ENCODE data around the gene TAB3.

Gene TAB3

GRCh38 chrX:30918480-30918879, 29.4 kb upstream of the TAB3 start:
- TF ChIP-seq CTCF (IDR thresholded peaks at IDR 0.05; ENCODE audit: extremely low read depth, missing control alignments), result no peak
- no peak for DNase-seq (ENCODE audit: low spot score)

- DNase-seq (ENCODE audit: low spot score), result no peak
- no peak for TF ChIP-seq CTCF (IDR thresholded peaks at IDR 0.05; ENCODE audit: extremely low read depth, missing control alignments)
Observed at GRCh38 chrX:30913492-30913891, 24.4 kb upstream of the TAB3 start.

- no peak for DNase-seq (ENCODE audit: low spot score)
- TF ChIP-seq CTCF (IDR thresholded peaks at IDR 0.05; ENCODE audit: extremely low read depth, missing control alignments), result no peak
Observed at GRCh38 chrX:30910124-30910860, 21.2 kb upstream of the TAB3 start.

GRCh38 chrX:30906726-30907125, 17.7 kb upstream of the TAB3 start:
- DNase-seq (ENCODE audit: low spot score), result no peak
- TF ChIP-seq CTCF (IDR thresholded peaks at IDR 0.05; ENCODE audit: extremely low read depth, missing control alignments), result no peak

GRCh38 chrX:30905321-30905720, 16.3 kb upstream of the TAB3 start:
- TF ChIP-seq CTCF (IDR thresholded peaks at IDR 0.05; ENCODE audit: extremely low read depth, missing control alignments), result no peak
- DNase-seq (ENCODE audit: low spot score), result no peak

GRCh38 chrX:30904632-30905031, 15.6 kb upstream of the TAB3 start:
- no peak for TF ChIP-seq CTCF (IDR thresholded peaks at IDR 0.05; ENCODE audit: extremely low read depth, missing control alignments)

GRCh38 chrX:30904186-30904585, 15.1 kb upstream of the TAB3 start:
- no peak for DNase-seq (ENCODE audit: low spot score)
- no peak for TF ChIP-seq CTCF (IDR thresholded peaks at IDR 0.05; ENCODE audit: extremely low read depth, missing control alignments)

More at GRCh38 chrX:30904632-30905031, 15.6 kb upstream of the TAB3 start:
- DNase-seq (ENCODE audit: low spot score), result no peak
